GM12878 (cell line): Measurements from ENCODE around the gene KNSTRN. TPM values are rescaled to one million over a fixed set of nuclear protein-coding genes. Genes with fewer than 3 reads are reported as not detected.

Experiments
- ATAC-seq: fragments of 200-7000 bp; cut with Tn5 transposase; 3 replicates; pipeline ENCODE4 v1.9.1; 2020; ENCODE audit warnings: mild to moderate bottlenecking, moderate library complexity
- BruUV-seq: library from RNA; stranded (reverse); fragments of 400-500 nt; replicated peaks from 2 replicates; lab custom pipeline; 2021; lab: Mats Ljungman, UMichigan
- CTCF ChIA-PET: fragments of 300-600 bp; sonication (Branson Sonifier 250); formaldehyde crosslinking; extraction: SDS; loops from one replicate; lab custom pipeline; 2021; ENCODE audit warnings: inconsistent platforms; lab: Yijun Ruan, JAX
- POLR2A ChIA-PET: fragments of 350-600 bp; formaldehyde crosslinking; extraction: SDS; loops from one replicate; lab custom pipeline; 2021; ENCODE audit warnings: inconsistent platforms; lab: Charles Lee
- RAD21 ChIA-PET: fragments of 300-600 bp; sonication (Branson Sonifier 250); formaldehyde crosslinking; loops from one replicate; lab custom pipeline; 2023; ENCODE audit warnings: antibody characterized with exemption; ENCODE audit not compliant: unreplicated experiment; lab: Charles Lee
- SMC1A ChIA-PET: fragments of 300-600 bp; sonication (Branson Sonifier 250); formaldehyde crosslinking; loops from one replicate; lab custom pipeline; 2023; ENCODE audit not compliant: unreplicated experiment, uncharacterized antibody; lab: Charles Lee
- DNase-seq: peaks from one replicate; pipeline ENCODE4 v3.0.0-alpha.2; 2011; ENCODE audit warnings: low read depth, low spot score
- FAIRE-seq: peaks from 3 replicates; lab custom pipeline; 2011; peaks lifted over from hg19 to GRCh38; lab: Jason Lieb, UNC
- H2AFZ ChIP-seq: 2 replicates; pipeline ENCODE4 v1.6.0; 2011; ENCODE audit warnings: low read depth, low read length, control low read depth; ENCODE audit not compliant: control insufficient read depth
- H3K27ac ChIP-seq: 2 replicates; pipeline ENCODE4 v1.5.1; 2011; ENCODE audit warnings: control low read depth; ENCODE audit not compliant: control insufficient read depth, insufficient read depth
- H3K27me3 ChIP-seq, 2 experiments: replicated peaks in 1 of 2; 2 replicates each; pipeline versions ENCODE4 v1.6.0 to v1.6.1; 2011; ENCODE audit warnings: low read length in 1 of 2; ENCODE audit not compliant: control insufficient read depth in 2 of 2, insufficient read depth in 2 of 2
- H3K36me3 ChIP-seq, 2 experiments: 2 replicates each; pipeline ENCODE4 v1.5.1; 2011; ENCODE audit warnings: low read length in 1 of 2; ENCODE audit not compliant: control insufficient read depth in 2 of 2, insufficient read depth in 2 of 2
- H3K4me1 ChIP-seq: 2 replicates; pipeline ENCODE4 v1.6.1; 2011; ENCODE audit warnings: mild to moderate bottlenecking, low read length, moderate library complexity, mixed read lengths; ENCODE audit not compliant: control insufficient read depth, insufficient read depth
- H3K4me2 ChIP-seq: 2 replicates; pipeline ENCODE4 v1.6.0; 2011; ENCODE audit warnings: control low read depth; ENCODE audit not compliant: control insufficient read depth, insufficient read depth
- H3K4me3 ChIP-seq: fragments of 200-600 bp; sonication (generic); 2 replicates; pipeline ENCODE4 v1.5.1; 2016
- H3K79me2 ChIP-seq: 2 replicates; pipeline ENCODE4 v1.6.0; 2011; ENCODE audit warnings: low read length; ENCODE audit not compliant: control insufficient read depth, insufficient read depth
- H3K9ac ChIP-seq: 2 replicates; pipeline ENCODE4 v1.8.0; 2011; ENCODE audit warnings: low read length, control low read depth, mixed read lengths; ENCODE audit not compliant: control insufficient read depth, insufficient read depth
- H3K9me3 ChIP-seq: replicated peaks from 3 replicates; pipeline ENCODE4 v1.5.1; 2011; ENCODE audit warnings: mild to moderate bottlenecking, low read length; ENCODE audit not compliant: control insufficient read depth, insufficient read depth
- H4K20me1 ChIP-seq: 2 replicates; pipeline ENCODE4 v1.6.0; 2011; ENCODE audit not compliant: control insufficient read depth, insufficient read depth
- ASH2L ChIP-seq: fragments of 300-600, 200-600 bp; sonication (generic); IDR thresholded peaks from 2 replicates; pipeline ENCODE4 v1.6.1; 2017; ENCODE audit warnings: low read depth, mild to moderate bottlenecking, borderline replicate concordance
- BACH1 ChIP-seq: fragments of 450-650 bp; IDR thresholded peaks from 2 replicates; pipeline ENCODE4 v1.6.1; 2017; ENCODE audit warnings: mild to moderate bottlenecking, borderline replicate concordance
- EED ChIP-seq: sonication (generic); IDR thresholded peaks from 2 replicates; pipeline ENCODE4 v1.6.1; 2016; ENCODE audit warnings: antibody characterized with exemption, low read depth
- FOXM1 ChIP-seq: IDR thresholded peaks from 2 replicates; pipeline ENCODE4 v1.6.1; 2012; ENCODE audit warnings: low read depth, mild to moderate bottlenecking, inconsistent platforms, low read length, moderate library complexity
- MYB ChIP-seq: fragments of 150-350 bp; IDR thresholded peaks from 2 replicates; pipeline ENCODE4 v1.6.1; 2014; ENCODE audit warnings: mild to moderate bottlenecking, low read depth, low read length, borderline replicate concordance
- PKNOX1 ChIP-seq: fragments of 450-650 bp; IDR thresholded peaks from 2 replicates; pipeline ENCODE4 v1.6.1; 2016; ENCODE audit warnings: mild to moderate bottlenecking
- RAD51 ChIP-seq: fragments of 450-650 bp; IDR thresholded peaks from 2 replicates; pipeline ENCODE4 v1.6.1; 2016; ENCODE audit warnings: moderate library complexity, mild to moderate bottlenecking, inconsistent platforms
- RCOR1 ChIP-seq: conservative IDR thresholded peaks from 2 replicates; pipeline ENCODE4 v1.6.1; 2012; ENCODE audit warnings: low read depth, low read length, improper control_type of control experiment
- RFX5 ChIP-seq: IDR thresholded peaks from 2 replicates; pipeline ENCODE4 v1.6.1; 2011; ENCODE audit warnings: low read depth, low read length, improper control_type of control experiment
- WRNIP1 ChIP-seq: IDR thresholded peaks from 2 replicates; pipeline ENCODE4 v1.6.1; 2011; ENCODE audit warnings: low read depth, low read length, improper control_type of control experiment, borderline replicate concordance
- YY1 ChIP-seq: IDR thresholded peaks from 2 replicates; pipeline ENCODE4 v1.6.1; 2011; ENCODE audit warnings: low read depth, mild to moderate bottlenecking, low read length
- WGBS: methylation state at CpG from one replicate; pipeline ENCODE4 v1.1.6; 2016; ENCODE audit warnings: low lambda C conversion rate; ENCODE audit not compliant: insufficient replicate concordance, insufficient coverage; ENCODE audit errors: missing lambda C conversion rate; 5-methylcytosine and 5-hydroxymethylcytosine counted together
- in situ Hi-C: fragments of 300-500 bp; cut with MboI; formaldehyde crosslinking; loops from 9 replicates; pipeline ENCODE4 v1.14.3; 2018; ENCODE audit warnings: mixed read lengths
- intact Hi-C: fragments of 100-400 bp; cut with micrococcal nuclease; formaldehyde crosslinking; loops from one replicate; pipeline ENCODE4 v1.14.2; 2022; ENCODE audit not compliant: unreplicated experiment
- polyA plus RNA-seq, 11 experiments: library from polyadenylated mRNA; depleted of rRNA in 4 of 11; unstranded in 6 of 11; stranded (reverse) in 5 of 11; fragments of >200 nt; fragmentation: Nextera tagmentation in 4 of 11; fragmentation: Illumina TruSeq in 1 of 11; extraction: Ambion mirVana in 4 of 11; extraction: Trizol in 1 of 11; gene quantifications; 1 replicate in 1 of 11; 2 replicates in 10 of 11; pipeline versions ENCODE4 v1.2.1 to v1.2.3, GENCODE V29; 2011 to 2016; ENCODE audit warnings: inconsistent platforms in 2 of 11, missing spikeins in 2 of 11, low read depth in 1 of 11
- total RNA-seq, 4 experiments: library from RNA; depleted of rRNA in 3 of 4; stranded (reverse); fragments of >200 nt in 3 of 4; fragmentation: Illumina TruSeq in 1 of 4; extraction: Trizol in 1 of 4; gene quantifications; 2 replicates each; pipeline versions ENCODE4 v1.2.1 to v1.2.3, GENCODE V29; 2013 to 2021
- TF ChIP-seq, protein P1 (sequence below): fragments of 450-650 bp; IDR thresholded peaks from 2 replicates; pipeline ENCODE4 v1.6.1; 2017; ENCODE audit warnings: mild to moderate bottlenecking, low read depth, inconsistent platforms; ENCODE audit not compliant: poor library complexity, severe bottlenecking

The KNSTRN gene
- total and polyA plus RNA-seq, 10 of the 15 experiments (the other 5 are each of a cell fraction or from before 2014, with no cell fraction given): 30.3 to 72.1 (median 47.1) TPM

- TF ChIP-seq MYB (no peak), RAD51 (no peak), FOXM1 (no peak), BACH1 (no peak)
Observed at GRCh38 chr15:40388941-40389823, 6.7 kb downstream of the KNSTRN start (continued).

GRCh38 chr15:40389824-40390595 is 7.5 kb downstream of the KNSTRN start:
- POLR2A ChIA-PET: interaction anchor here (1.3 kb wide), 1 partner anchor 8 kb away, joined by 6 read pairs; no protein-coding TSS in a partner anchor
- no peaks in the 10 kb centered on the region for H3K9me3 ChIP-seq
- no peaks in the 10 kb centered on the region for H4K20me1 ChIP-seq
- no TSS peak for BruUV-seq
- no peak overlapping the region for H3K4me3 ChIP-seq
- FAIRE-seq (no peak), ATAC-seq (no peak), DNase-seq (no peak)
- intact Hi-C loops: no loop called here
- CTCF ChIA-PET: interaction anchor here (0.8 to 1.4 kb wide), 4 partner anchors 8 to 25 kb away, joined by 3 to 6 read pairs (median 3); no protein-coding TSS in a partner anchor
- 94% methylated on average over 2 of the region's 2 CpGs for WGBS
- in situ Hi-C loops: no loop called here
- H3K27ac ChIP-seq: no peak overlapping the region
- H3K79me2 ChIP-seq: peaks cover 4% of the 10 kb centered on the region
- H3K36me3 ChIP-seq: peaks cover 11 to 25% of the 10 kb centered on the region in 2 experiments
- SMC1A ChIA-PET: interaction anchor here (1.2 to 1.5 kb wide), 2 partner anchors 14 to 17 kb away, joined by 3 read pairs; no protein-coding TSS in a partner anchor
- no peaks in the 10 kb centered on the region for H3K27me3 ChIP-seq
- RAD21 ChIA-PET: interaction anchor here (1.2 kb wide), 1 partner anchor 16 kb away, joined by 3 read pairs; the partner anchor contains the start of gene IVD
- H3K4me2 ChIP-seq: no peak overlapping the region
- no peak overlapping the region for H2AFZ ChIP-seq
- no peak overlapping the region for H3K9ac ChIP-seq
- H3K4me1 ChIP-seq: no peaks in the 10 kb centered on the region
- TF ChIP-seq EED (no peak), YY1 (no peak), PKNOX1 (no peak), RCOR1 (no peak), RFX5 (no peak), ASH2L (no peak), WRNIP1 (no peak)
- TF ChIP-seq, protein P1, sequence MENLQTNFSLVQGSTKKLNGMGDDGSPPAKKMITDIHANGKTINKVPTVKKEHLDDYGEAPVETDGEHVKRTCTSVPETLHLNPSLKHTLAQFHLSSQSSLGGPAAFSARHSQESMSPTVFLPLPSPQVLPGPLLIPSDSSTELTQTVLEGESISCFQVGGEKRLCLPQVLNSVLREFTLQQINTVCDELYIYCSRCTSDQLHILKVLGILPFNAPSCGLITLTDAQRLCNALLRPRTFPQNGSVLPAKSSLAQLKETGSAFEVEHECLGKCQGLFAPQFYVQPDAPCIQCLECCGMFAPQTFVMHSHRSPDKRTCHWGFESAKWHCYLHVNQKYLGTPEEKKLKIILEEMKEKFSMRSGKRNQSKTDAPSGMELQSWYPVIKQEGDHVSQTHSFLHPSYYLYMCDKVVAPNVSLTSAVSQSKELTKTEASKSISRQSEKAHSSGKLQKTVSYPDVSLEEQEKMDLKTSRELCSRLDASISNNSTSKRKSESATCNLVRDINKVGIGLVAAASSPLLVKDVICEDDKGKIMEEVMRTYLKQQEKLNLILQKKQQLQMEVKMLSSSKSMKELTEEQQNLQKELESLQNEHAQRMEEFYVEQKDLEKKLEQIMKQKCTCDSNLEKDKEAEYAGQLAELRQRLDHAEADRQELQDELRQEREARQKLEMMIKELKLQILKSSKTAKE: no peak
